Adrenal gland (tissue), 5 donors: ENCODE results near the gene FHIT.

Experiments
- CTCF ChIP-seq, 6 experiments: fragments of 450-650 bp in 4 of 6; fragments of 200-600 bp in 2 of 6; sonication (generic) in 1 of 6; IDR thresholded peaks; 1 replicate in 5 of 6; 2 replicates in 1 of 6; pipeline versions ENCODE4 v1.5.1 to v1.8.0; 2016 to 2021; ENCODE audit warnings: antibody characterized with exemption in 6 of 6, mild to moderate bottlenecking in 2 of 6, moderate library complexity in 1 of 6
- POLR2A ChIP-seq, 2 donors: fragments of 450-650 bp; IDR thresholded peaks; one replicate each; pipeline ENCODE4 v1.6.1; 2017; ENCODE audit warnings: antibody characterized with exemption in 2 of 2, mild to moderate bottlenecking in 2 of 2, moderate library complexity in 1 of 2
- donor health status: DM: no; HTN: no; CAD: no.

- TF ChIP-seq CTCF (IDR thresholded peaks at IDR 0.05): no peak
- TF ChIP-seq POLR2A (IDR thresholded peaks at IDR 0.05): no peak
Measured at GRCh38 chr3:60770532-60770931, 480.7 kb downstream of the FHIT start.
